GM03348 (cell line): ENCODE measurements around the gene CHST2.

Source experiments
- DNase-seq: peaks from one replicate; pipeline ENCODE4 v3.0.0; 2012; ENCODE audit warnings: low spot score

Gene CHST2

GRCh38 chr3:143167969-143168854, 48.6 kb downstream of the CHST2 start:
- DNase-seq = no peak

GRCh38 chr3:143168855-143169192, 49.3 kb downstream of the CHST2 start:
- DNase-seq = no peak

GRCh38 chr3:143170074-143170473, 50.5 kb downstream of the CHST2 start:
- no peak for DNase-seq

- DNase-seq = no peak
Measured at GRCh38 chr3:143170676-143171075, 51.1 kb downstream of the CHST2 start.

GRCh38 chr3:143171141-143171980, 51.8 kb downstream of the CHST2 start:
- DNase-seq = peak; percentile 39

- no peak for DNase-seq
Measured at GRCh38 chr3:143172062-143172794, 52.7 kb downstream of the CHST2 start.

GRCh38 chr3:143172795-143173145, 53.2 kb downstream of the CHST2 start:
- DNase-seq = no peak

GRCh38 chr3:143173242-143173641, 53.7 kb downstream of the CHST2 start:
- DNase-seq = no peak
